Trophoblast cell (in vitro differentiated cells and primary cell): Measurements from ENCODE around the gene EVC.

Experiments used
- DNase-seq, 2 donors: peaks; one replicate each; pipeline ENCODE4 v3.0.0-alpha.2; 2016
- H2AFZ ChIP-seq: 2 replicates; pipeline ENCODE4 v1.6.1; 2013; ENCODE audit warnings: low read length, moderate library complexity, mild to moderate bottlenecking; ENCODE audit not compliant: insufficient read depth, poor library complexity
- H2AK5ac ChIP-seq: 2 replicates; pipeline ENCODE4 v1.6.1; 2013; ENCODE audit warnings: mild to moderate bottlenecking, low read length
- H2BK120ac ChIP-seq: 2 replicates; pipeline ENCODE4 v1.6.1; 2013; ENCODE audit warnings: low read length, mild to moderate bottlenecking, moderate library complexity; ENCODE audit not compliant: insufficient read depth, poor library complexity
- H2BK12ac ChIP-seq: 2 replicates; pipeline ENCODE4 v1.6.1; 2013; ENCODE audit warnings: mild to moderate bottlenecking, low read length, moderate library complexity
- H2BK5ac ChIP-seq: 2 replicates; pipeline ENCODE4 v1.6.1; 2013; ENCODE audit warnings: low read length, low read depth, moderate library complexity, mild to moderate bottlenecking; ENCODE audit not compliant: poor library complexity
- H3K14ac ChIP-seq: 2 replicates; pipeline ENCODE4 v1.6.1; 2013; ENCODE audit warnings: mild to moderate bottlenecking, low read length
- H3K18ac ChIP-seq: 2 replicates; pipeline ENCODE4 v1.6.1; 2013; ENCODE audit warnings: mild to moderate bottlenecking, low read length
- H3K23ac ChIP-seq: 2 replicates; pipeline ENCODE4 v1.6.1; 2013; ENCODE audit warnings: low read length
- H3K27ac ChIP-seq: 2 replicates; pipeline ENCODE4 v1.5.1; 2013; ENCODE audit warnings: low read depth, mild to moderate bottlenecking, inconsistent platforms, low read length, moderate library complexity
- H3K27me3 ChIP-seq: 2 replicates; pipeline ENCODE4 v1.6.1; 2013; ENCODE audit warnings: inconsistent platforms, mild to moderate bottlenecking, low read length, moderate library complexity; ENCODE audit not compliant: insufficient read depth
- H3K36me3 ChIP-seq, 2 experiments: 1 replicate in 1 of 2; 2 replicates in 1 of 2; pipeline ENCODE4 v1.6.1; 2013; ENCODE audit warnings: low read length in 2 of 2, mild to moderate bottlenecking in 2 of 2, moderate library complexity in 1 of 2; ENCODE audit not compliant: insufficient read depth in 2 of 2, control insufficient read depth in 1 of 2
- H3K4ac ChIP-seq: 2 replicates; pipeline ENCODE4 v1.6.1; 2013; ENCODE audit warnings: low read depth, mild to moderate bottlenecking, low read length, moderate library complexity
- H3K4me1 ChIP-seq, 2 experiments: 1 replicate in 1 of 2; 2 replicates in 1 of 2; pipeline ENCODE4 v1.6.1; 2013; ENCODE audit warnings: low read length in 2 of 2, mild to moderate bottlenecking in 2 of 2, moderate library complexity in 1 of 2; ENCODE audit not compliant: insufficient read depth in 2 of 2, control insufficient read depth in 1 of 2
- H3K4me2 ChIP-seq: 2 replicates; pipeline ENCODE4 v1.6.1; 2013; ENCODE audit warnings: inconsistent platforms, mild to moderate bottlenecking, low read length, moderate library complexity
- H3K4me3 ChIP-seq: 2 replicates; pipeline ENCODE4 v1.5.1; 2013; ENCODE audit warnings: mild to moderate bottlenecking, low read depth, low read length, inconsistent platforms
- H3K79me1 ChIP-seq: one replicate; pipeline ENCODE4 v1.6.1; 2013; ENCODE audit warnings: low read length
- H3K79me2 ChIP-seq: 2 replicates; pipeline ENCODE4 v1.6.1; 2013; ENCODE audit warnings: low read length, mild to moderate bottlenecking; ENCODE audit not compliant: control insufficient read depth, insufficient read depth, poor library complexity
- H3K9ac ChIP-seq: 2 replicates; pipeline ENCODE4 v1.6.1; 2013; ENCODE audit warnings: mild to moderate bottlenecking, low read length
- H3K9me3 ChIP-seq: 2 replicates; pipeline ENCODE4 v1.6.1; 2013; ENCODE audit warnings: low read depth, mild to moderate bottlenecking, control low read depth, inconsistent platforms, low read length; ENCODE audit not compliant: insufficient read depth
- H4K12ac ChIP-seq: 2 replicates; pipeline ENCODE4 v1.6.1; 2013; ENCODE audit warnings: low read depth, mild to moderate bottlenecking, low read length, moderate library complexity
- H4K8ac ChIP-seq: 2 replicates; pipeline ENCODE4 v1.6.1; 2013; ENCODE audit warnings: low read depth, mild to moderate bottlenecking, low read length, moderate library complexity
- H4K91ac ChIP-seq: one replicate; pipeline ENCODE4 v1.6.1; 2013; ENCODE audit warnings: low read depth, mild to moderate bottlenecking, low read length, moderate library complexity
- WGBS: extraction: QIAGEN DNeasy Blood & Tissue Kit; methylation state at CpG from one replicate; pipeline ENCODE4 v1.1.7; 2013; ENCODE audit warnings: missing lambda C conversion rate; ENCODE audit not compliant: insufficient read length, insufficient coverage; ENCODE audit errors: extremely low coverage; 5-methylcytosine and 5-hydroxymethylcytosine counted together

The EVC gene

GRCh38 chr4:5813882-5814255 lies 102.9 kb downstream of the EVC start:
- no peak overlapping the region for H2BK5ac ChIP-seq
- no peak overlapping the region for H3K9ac ChIP-seq
- no peak overlapping the region for H3K27ac ChIP-seq
- no peak overlapping the region for H4K12ac ChIP-seq
- H3K79me1 ChIP-seq = no peaks in the 10 kb centered on the region
- no peak overlapping the region for H3K4me2 ChIP-seq
- no peaks in the 10 kb centered on the region for H3K27me3 ChIP-seq
- no peak overlapping the region for H3K18ac ChIP-seq
- peaks cover 2% of the 10 kb centered on the region for H3K9me3 ChIP-seq
- peaks cover 30 to 50% of the 10 kb centered on the region in 2 experiments for H3K36me3 ChIP-seq
- no peaks in the 10 kb centered on the region for H3K79me2 ChIP-seq
- no CpG with 5 or more reads among the region's 7 CpGs for WGBS
- H3K4ac ChIP-seq = no peak overlapping the region
- H3K4me1 ChIP-seq = no peaks in the 10 kb centered on the region
- no peak for DNase-seq
- no peak overlapping the region for H2AFZ ChIP-seq
- H3K23ac ChIP-seq = no peak overlapping the region
- no peak overlapping the region for H2BK12ac ChIP-seq
- H4K8ac ChIP-seq = no peak overlapping the region
- H2BK120ac ChIP-seq = no peak overlapping the region
- H3K4me3 ChIP-seq = no peak overlapping the region
- H3K14ac ChIP-seq = no peak overlapping the region
- no peak overlapping the region for H4K91ac ChIP-seq
- H2AK5ac ChIP-seq = no peak overlapping the region

GRCh38 chr4:5814421-5814820 lies 103.4 kb downstream of the EVC start:
- H3K9ac ChIP-seq = no peak overlapping the region
- H3K36me3 ChIP-seq = peaks cover 25 to 45% of the 10 kb centered on the region in 2 experiments
- H2AK5ac ChIP-seq = no peak overlapping the region
- H3K27me3 ChIP-seq = no peaks in the 10 kb centered on the region
- H3K14ac ChIP-seq = no peak overlapping the region
- H3K4me1 ChIP-seq = no peaks in the 10 kb centered on the region
- H3K18ac ChIP-seq = no peak overlapping the region
- no peak overlapping the region for H3K27ac ChIP-seq
- no peak overlapping the region for H2BK5ac ChIP-seq
- no peaks in the 10 kb centered on the region for H3K79me2 ChIP-seq
- no CpG with 5 or more reads among the region's 6 CpGs for WGBS
- no peak overlapping the region for H2AFZ ChIP-seq
- H2BK120ac ChIP-seq = no peak overlapping the region
- H3K79me1 ChIP-seq = no peaks in the 10 kb centered on the region
- no peak overlapping the region for H4K8ac ChIP-seq
- no peak overlapping the region for H3K4me3 ChIP-seq
- H3K9me3 ChIP-seq = peaks cover 2% of the 10 kb centered on the region
- no peak overlapping the region for H4K91ac ChIP-seq
- H3K4ac ChIP-seq = no peak overlapping the region
- DNase-seq = no peak
- H3K4me2 ChIP-seq = no peak overlapping the region
- H2BK12ac ChIP-seq = no peak overlapping the region
- H3K23ac ChIP-seq = no peak overlapping the region
- H4K12ac ChIP-seq = no peak overlapping the region

- no peak overlapping the region for H3K4me2 ChIP-seq
- no peak overlapping the region for H2AK5ac ChIP-seq
- peaks cover 20 to 39% of the 10 kb centered on the region in 2 experiments for H3K36me3 ChIP-seq
- H3K4me3 ChIP-seq = no peak overlapping the region
- H3K9me3 ChIP-seq = peaks cover 2% of the 10 kb centered on the region
- no peak overlapping the region for H3K14ac ChIP-seq
- H3K9ac ChIP-seq = no peak overlapping the region
- DNase-seq = no peak
- no peaks in the 10 kb centered on the region for H3K4me1 ChIP-seq
- H2BK120ac ChIP-seq = no peak overlapping the region
- WGBS = no CpG with 5 or more reads among the region's 5 CpGs
- H2BK5ac ChIP-seq = no peak overlapping the region
- no peak overlapping the region for H4K91ac ChIP-seq
- H2BK12ac ChIP-seq = no peak overlapping the region
- no peaks in the 10 kb centered on the region for H3K79me2 ChIP-seq
- no peaks in the 10 kb centered on the region for H3K79me1 ChIP-seq
- no peak overlapping the region for H3K4ac ChIP-seq
- no peak overlapping the region for H3K23ac ChIP-seq
- H3K18ac ChIP-seq = no peak overlapping the region
- H4K12ac ChIP-seq = no peak overlapping the region
- H2AFZ ChIP-seq = no peak overlapping the region
- H3K27ac ChIP-seq = no peak overlapping the region
- no peaks in the 10 kb centered on the region for H3K27me3 ChIP-seq
- H4K8ac ChIP-seq = no peak overlapping the region
These were observed 104.6 kb downstream of the EVC start for GRCh38 chr4:5815641-5816040.

- Histone ChIP-seq H3K4me3 (no peak overlapping the region), H3K18ac (no peak overlapping the region), H3K27ac (no peak overlapping the region), H3K4me1 (no peaks in the 10 kb centered on the region), H3K9me3 (peaks cover 2% of the 10 kb centered on the region), H2AFZ (no peak overlapping the region), H3K79me2 (no peaks in the 10 kb centered on the region), H2BK120ac (no peak overlapping the region), H3K9ac (no peak overlapping the region), H3K27me3 (no peaks in the 10 kb centered on the region), H2BK5ac (no peak overlapping the region), H3K14ac (no peak overlapping the region), H3K36me3 (peaks cover 19 to 39% of the 10 kb centered on the region in 2 experiments), H4K12ac (no peak overlapping the region), H3K79me1 (no peaks in the 10 kb centered on the region), H2BK12ac (no peak overlapping the region), H2AK5ac (no peak overlapping the region), H3K4me2 (no peak overlapping the region), H4K91ac (no peak overlapping the region), H3K23ac (no peak overlapping the region), H3K4ac (no peak overlapping the region), H4K8ac (no peak overlapping the region)
- no CpG with 5 or more reads among the region's 8 CpGs for WGBS
- no peak for DNase-seq
These were observed 105.1 kb downstream of the EVC start for GRCh38 chr4:5816101-5816500.
